ELR (cell line): ENCODE data around the gene CDK17.
"Not testable (repeated sequence)": the region's sequence is repeated elsewhere in the genome, so short reads cannot be mapped to it uniquely, and the experiment has no call there.

Source experiments
- DNase-seq: peaks from one replicate; pipeline ENCODE4 v3.0.0-alpha.2; 2015; ENCODE audit warnings: low read depth

The CDK17 gene

DNA sequence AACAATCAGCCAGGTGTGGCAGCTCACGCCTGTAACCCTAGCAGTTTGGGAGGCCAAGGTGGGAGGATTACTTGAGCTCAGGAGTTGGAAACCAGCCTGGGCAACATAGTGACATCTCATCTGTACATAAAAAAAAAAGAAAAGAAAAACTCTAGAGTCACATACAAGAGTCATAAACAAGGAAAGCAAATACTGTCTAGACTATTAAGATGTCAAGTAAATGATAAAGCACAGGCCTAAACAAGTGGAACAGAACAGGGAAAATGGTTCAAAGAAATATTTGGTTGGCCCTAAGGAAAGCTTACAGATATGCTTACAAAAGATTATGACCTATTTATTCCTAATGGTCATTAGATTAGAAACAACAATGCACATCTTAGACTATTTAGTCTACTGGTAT is 12.3 kb downstream of the CDK17 start:
- no peak for DNase-seq

DNA sequence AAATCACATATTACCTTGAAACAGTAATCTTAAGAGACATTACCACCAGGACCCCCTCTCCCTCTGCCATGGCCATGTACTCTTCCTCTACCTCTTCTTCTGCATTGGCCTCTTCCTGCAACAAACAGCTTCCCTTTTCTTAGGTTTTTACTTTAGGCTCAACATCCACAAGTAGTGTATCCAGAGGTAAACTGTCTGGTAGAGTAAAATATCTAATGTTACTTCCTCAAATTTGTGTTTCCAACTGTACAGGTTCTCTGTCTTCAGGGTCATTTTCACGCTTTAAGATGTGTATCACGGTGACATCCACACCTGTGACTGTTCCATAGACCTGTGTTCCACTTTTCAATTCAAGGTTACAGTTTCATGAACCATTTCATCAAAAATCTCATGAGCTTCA is 13.4 kb downstream of the CDK17 start:
- DNase-seq, result no peak

DNA sequence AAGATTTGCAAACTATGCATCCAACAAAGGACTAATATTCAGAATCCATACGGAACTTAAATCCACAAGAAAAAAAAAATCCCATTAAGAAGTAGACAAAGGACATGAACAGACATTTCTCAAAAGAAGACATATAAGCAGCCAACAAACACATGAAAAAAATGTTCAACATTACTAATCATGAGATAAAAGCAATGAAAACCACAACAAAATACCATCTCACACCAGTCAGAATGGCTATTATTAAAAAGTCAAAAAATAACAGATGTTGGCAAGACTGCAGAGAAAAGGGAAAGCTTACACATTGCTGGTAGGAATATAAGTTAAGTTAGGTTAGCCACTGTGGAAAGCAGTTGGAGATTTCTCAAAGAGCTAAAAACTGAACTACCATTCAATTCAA is 16.2 kb downstream of the CDK17 start:
- DNase-seq, result peak; percentile 52

DNA sequence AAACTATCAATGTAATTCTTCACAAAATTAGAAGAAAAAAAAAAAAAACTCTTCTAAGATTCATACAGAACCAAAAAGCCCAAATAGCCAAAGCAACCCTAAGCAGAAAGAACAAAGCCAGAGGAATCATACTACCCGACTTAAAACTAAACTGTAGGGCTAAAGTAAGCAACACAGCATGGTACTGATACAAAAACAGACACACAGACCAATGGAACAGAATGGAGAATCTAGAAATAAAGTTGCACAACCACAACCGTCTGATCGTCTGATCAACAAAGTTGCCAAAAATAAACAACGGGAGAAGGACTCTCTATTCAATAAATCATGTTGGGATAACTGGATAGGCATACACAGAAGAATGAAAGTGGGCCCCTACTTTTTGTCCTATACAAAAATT is 16.9 kb downstream of the CDK17 start:
- no peak for DNase-seq

DNA sequence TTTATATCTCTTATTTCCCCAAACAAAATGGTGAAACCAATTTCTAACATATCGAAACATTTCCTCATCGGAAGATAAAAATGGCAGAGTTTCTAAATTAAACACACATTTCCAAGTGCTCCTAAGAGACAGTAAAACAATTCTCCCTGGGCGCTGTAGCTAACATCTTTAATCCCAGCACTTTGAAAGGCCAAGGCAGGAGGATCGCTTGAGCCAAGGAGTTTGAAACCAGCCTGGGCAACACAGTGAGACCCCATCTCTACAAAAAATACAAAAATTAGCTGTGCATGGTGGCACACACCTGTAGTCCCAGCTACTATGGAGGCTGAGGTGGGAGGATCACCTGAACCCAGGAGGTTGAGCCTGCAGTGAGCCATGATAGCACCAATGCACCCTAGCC is 20.5 kb downstream of the CDK17 start:
- not testable (repeated sequence) for DNase-seq

DNA sequence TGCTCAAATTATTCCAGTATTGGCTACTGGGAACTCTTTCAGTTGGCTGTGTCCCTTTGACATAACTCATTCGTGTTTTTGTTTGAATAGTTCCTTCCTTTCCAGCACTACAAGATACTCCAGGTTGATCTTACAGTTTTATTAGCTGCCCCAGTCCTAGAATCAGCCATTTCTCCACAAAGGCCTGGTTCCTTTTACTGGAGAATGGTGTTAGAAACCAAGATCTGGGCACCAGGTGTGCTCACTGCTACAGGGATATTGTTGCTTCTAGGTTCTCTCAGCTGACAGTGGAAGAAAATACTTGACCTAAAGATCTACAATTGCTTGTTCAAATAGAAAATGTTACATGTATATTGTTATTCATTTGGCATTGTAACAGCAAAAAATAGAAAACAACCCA is 21.9 kb downstream of the CDK17 start:
- no peak for DNase-seq

DNA sequence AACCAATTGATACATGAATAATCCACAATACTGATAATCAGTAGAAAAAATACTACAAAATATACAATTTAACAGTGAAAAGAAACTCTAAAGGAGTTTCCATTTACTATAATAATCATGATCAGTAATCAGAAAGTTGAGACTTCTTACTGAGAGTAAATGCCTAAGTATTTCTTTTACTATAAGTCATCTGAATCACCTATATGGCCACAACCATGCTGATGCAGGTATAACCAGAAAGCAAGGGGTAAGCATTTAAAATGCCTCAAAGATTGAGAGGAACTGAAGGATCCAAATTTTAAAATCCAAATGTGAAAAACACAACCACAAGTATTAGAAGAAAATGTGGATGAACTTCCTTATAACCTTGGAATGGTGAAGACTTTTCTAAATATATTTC is 23.4 kb downstream of the CDK17 start:
- no peak for DNase-seq

DNA sequence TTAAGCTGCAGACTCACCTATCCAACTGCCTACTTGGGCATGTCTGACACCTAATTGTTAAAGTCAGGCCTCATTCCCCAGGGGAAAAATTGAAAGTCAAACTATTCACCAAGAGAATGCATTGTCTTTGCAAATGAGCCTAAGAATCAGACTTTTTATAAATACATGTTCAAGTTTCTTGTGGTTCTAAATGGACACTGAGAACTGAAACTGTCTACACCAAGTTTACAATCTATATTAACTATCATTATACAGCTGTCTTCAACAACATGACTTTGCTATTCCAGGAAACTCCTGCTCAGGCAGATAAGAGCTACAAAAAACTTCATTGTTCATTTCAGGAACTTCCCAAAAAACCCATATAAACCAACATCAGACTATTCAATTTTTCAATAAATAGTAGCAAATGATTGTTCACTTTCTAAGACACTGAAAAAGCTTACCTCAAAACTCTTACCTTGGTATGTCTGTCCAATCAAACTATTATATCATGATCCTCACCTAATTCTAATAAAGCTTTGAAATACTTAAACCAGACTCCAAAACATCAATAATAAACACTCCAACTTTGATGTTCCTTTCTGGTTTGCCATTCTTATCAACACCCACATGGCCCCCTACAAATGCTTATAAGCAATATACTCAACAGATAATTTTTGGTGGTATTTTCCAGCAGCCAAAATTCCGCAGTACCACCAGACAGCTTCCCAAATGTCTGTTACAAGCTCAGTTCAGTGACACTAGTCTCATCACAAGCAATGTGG is 24.2 kb downstream of the CDK17 start:
- DNase-seq, result no peak

DNA sequence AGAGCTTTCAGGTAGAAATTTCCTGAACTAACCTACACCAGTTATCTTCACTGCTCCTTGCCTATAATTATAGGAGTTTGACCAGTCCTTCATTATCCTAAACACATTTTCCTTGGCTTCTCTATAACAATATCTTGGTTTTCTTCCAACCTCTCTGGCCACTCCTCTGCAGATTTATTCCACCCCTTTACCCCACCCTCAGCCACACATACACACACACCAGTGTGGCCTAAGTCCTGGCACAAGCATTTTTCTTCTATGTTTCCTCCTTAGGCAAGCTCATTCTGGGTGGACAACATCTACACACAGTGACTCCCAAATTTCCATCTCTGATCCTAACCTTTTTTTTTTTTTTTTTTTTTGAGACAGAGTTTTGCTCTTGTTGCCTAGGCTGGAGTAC is 25.1 kb downstream of the CDK17 start:
- no peak for DNase-seq

DNA sequence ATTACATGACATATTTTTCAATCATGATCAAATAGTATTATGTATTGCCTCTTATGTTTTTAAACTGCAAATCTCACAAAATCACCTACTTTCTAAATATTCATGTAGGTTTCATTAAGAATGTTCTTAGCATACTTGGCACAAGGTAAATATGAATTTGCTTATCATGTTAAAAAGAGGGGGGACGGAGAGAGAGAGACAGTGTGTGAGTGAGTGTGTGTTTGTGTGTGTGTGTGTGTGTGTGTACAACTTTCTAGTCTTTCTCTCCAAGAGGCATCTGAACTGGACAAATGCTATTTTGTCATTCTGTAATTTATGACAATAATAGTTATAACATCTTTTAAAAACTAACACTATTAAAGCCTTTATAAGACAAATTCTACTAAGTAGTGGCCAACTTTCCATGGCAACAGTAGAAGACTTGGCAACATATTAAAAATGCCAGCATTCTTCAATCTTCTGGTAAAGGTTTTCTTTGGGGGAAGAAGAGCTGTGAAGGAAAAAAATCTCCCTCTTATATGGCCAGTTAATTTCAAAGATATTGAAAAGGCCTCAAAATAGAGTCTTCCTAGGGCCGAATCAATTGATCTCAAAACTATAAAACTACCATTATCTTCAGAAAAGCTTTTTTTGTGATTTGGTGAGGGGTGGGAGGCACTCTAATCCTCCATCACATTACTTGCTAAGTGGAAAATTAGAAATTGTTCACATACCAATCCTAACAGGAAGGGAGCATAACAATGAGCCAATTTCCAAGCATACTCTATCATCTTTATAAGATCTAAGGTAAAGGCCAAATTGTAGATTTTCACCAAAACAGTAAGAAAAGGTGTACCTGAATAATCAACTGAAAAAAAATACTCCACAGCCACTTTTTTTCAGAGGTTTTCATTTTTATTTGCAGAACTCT is 28.2 kb downstream of the CDK17 start:
- DNase-seq, result no peak

DNA sequence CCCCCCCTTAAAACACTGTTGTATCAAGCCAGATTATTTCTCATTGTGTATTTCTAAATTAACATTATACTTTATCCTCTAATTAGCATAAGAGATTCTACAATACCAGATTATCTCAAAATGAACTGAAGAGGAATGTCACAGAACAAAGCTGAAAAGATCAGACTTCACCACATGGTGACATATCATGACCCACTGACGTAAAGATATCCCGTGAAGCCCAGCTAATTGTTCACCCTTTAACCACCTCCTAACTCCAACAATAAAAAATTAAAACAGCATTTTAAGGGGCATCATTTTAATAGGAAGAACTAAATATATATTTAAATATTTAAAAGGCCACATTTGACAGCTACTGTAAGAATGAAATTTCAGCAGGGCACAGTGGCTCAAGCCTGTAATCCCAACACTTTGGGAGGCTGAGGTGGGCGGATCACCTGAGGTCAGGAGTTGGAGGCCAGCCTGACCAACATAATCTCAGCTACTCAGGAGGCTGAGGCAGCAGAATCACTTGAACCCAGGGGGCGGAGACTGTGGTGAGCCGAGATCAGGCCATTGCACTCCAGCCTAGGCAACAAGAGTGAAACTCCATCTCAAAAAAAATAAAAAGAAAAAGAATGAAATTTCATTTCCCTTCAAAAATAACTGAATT is 29.0 kb downstream of the CDK17 start:
- no peak for DNase-seq

DNA sequence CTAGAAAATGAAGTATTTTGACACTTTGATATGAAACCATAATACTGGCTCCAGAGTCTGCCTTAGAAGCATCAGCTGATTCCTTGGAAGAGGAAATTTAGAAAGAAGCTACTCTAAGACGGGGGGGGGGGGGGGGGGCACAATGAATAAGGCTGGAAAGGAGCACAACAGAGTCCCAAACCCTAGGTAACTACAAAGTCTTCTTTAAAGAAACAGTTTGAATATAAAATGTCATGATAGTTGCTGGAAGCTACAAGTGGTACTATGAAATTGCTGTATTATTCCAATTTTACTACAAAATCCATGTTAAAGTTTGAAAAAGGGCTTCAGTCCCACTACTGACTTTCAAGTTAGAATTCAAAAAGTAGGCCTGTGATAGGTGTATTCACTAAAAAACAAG is 31.6 kb downstream of the CDK17 start:
- DNase-seq, result no peak

DNA sequence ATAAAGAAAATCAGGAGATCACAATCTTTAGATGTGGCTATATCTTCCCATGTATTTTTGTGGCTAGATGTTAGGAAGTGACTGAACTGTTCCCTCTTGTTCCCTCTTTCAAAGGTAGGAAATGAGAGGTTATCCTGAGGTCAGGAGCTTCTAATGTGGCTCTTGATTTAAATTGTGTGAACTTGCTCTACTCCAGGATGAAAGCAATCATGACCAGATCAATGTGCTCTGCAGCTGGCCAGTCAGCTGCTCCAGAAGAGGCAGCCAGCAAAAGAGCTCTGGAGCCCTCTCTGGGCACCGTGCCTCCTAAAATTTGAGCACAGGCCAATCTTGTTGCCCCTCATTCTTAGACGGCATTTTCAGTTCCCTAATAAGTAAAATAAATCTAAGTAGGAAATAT is 32.0 kb downstream of the CDK17 start:
- DNase-seq, result no peak

DNA sequence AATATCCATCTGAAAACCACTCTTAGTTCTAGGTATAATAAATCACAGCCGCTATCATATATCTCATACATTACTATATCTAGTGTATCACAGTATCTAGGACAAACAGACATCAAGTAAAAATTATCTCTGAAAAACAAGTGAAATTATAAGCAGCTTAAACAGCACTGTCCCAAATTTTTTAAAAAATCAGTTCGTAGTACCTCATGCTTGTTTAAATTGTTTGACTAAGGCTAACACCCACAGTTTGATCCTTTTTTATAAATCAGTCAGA is 33.9 kb downstream of the CDK17 start:
- DNase-seq, result no peak

DNA sequence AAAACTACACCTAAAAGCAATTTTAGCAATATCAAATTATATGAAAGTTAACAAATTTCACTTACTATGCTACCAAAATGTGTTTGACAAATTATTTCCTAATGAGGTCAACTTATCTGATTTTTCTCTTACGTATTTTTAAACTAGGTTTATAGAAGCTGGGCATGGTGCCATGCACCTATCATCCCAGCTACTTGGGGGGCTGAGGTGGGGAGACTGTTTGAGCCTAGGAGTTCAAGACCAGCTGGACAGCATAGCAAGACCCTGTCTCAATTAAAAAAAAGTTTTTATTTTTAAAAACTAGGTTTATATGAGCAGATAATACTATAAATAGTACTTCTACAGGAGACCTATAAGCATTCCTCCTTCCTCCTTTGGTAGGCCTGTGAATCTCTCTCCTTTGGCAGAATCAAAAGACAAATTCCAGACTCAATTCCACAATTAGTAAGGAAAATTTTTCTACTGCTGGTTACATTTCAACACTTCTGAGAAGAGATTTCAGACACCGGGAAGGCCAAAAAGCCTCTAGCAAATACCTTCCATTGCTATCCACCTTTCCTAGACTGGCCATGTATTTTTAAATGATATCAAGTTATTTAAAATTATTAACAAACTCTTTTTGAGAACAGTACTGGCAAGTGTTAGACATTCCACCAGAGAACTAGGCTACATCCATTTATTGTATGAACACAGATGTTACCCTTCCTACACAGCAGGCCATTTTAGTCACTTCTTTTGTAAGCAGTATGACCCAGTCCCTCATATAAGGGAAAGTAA is 34.4 kb downstream of the CDK17 start:
- DNase-seq, result no peak

DNA sequence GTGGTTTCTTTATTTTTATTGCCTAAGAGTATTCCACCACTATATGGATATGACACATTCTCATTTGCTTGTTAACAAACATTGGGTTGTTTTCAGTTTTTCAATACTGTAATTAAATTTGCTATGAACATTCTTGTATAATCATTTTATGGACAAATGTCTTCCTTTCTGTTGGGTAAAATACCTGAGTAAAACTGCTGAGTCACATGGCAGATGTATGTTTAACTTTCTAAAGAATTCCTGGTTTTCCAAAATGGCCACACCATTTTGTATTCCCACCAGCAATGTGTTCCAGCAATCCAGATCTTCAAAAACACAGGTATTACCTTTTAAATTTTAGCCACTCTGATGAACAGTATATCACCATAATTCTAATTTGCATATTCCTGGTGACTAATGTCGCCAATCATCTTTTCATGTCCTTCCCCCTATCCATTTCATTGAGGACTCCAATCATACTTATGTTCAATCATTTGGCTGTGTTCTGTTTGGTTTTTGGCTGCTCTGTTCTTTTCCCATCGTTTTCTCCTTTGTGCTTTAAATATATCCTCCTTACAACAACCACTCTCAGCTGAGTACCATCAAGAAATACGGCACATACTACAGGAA is 36.0 kb downstream of the CDK17 start:
- no peak for DNase-seq

DNA sequence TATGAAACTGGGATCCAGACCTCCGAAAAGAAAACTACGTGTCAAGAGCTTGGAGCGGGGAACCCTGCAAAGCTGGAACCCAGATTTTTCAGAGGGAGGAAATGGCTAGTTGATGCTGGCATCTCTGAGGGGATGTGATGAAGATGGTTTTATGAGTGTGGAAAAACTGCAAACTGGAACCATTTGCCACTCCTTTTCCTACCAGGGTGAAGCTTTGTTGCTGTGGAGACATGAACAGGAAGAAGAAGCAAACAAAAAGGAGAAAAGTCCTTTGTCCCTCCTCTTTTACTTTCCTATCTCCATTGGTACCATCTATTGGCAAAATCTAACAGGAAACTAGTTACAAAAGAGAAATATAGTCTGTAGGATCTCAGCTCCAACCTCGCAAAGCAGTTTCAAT is 39.2 kb downstream of the CDK17 start:
- no peak for DNase-seq

DNA sequence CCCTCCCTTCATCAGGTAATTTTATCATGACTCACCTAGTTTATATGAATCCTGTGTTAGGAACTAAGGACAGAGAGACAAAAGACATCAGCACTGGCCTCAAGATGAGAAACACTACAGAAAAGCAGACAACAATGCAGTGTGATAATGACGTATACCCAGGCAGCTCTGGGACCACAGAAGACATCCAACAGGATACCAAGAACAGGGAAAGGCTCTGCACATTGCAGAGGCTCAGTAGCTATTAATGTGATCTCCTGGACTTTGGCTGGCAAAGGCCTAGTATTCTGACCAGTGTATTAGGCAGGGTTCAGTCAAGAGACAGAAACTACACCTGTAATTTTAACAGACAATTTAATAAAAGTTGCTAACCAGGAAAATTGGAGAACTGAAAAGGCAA is 39.7 kb downstream of the CDK17 start:
- no peak for DNase-seq

DNA sequence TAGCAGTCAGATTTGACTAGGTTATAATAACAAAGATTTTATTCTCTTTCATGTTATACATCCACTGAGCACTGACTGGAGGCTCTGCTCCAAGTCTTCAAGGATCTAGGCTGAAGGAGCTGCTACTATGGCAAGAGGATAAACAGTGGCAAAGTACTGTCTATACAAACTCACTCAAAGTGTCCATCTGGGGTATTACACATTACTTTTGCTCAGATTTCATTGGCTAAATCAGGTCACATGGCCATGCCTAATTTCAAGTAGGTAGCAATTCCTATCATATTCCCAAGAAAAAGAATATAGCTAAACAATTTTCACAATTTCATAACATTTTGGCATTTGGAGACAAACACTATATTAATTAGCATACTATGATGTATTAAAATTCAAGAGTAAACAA is 40.9 kb downstream of the CDK17 start:
- peak; percentile 47 for DNase-seq

DNA sequence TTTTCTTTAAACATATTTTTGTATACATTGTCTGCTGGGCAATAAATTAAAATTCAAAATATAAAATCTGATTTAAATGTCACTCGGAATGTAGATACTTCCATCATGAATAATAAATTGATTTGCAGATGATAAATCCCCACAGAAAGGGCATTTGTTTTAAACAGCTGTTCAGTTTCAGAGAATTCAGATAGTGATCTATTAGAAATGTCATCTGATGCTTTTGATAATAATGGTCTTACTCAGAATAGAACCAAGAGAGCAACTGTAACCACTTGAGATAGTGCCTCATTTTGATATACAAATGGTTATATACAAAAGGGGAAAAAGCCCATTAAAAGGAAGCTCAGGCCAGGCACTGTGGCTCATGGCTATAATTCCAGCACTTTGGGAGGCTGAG is 43.4 kb downstream of the CDK17 start:
- no peak for DNase-seq

DNA sequence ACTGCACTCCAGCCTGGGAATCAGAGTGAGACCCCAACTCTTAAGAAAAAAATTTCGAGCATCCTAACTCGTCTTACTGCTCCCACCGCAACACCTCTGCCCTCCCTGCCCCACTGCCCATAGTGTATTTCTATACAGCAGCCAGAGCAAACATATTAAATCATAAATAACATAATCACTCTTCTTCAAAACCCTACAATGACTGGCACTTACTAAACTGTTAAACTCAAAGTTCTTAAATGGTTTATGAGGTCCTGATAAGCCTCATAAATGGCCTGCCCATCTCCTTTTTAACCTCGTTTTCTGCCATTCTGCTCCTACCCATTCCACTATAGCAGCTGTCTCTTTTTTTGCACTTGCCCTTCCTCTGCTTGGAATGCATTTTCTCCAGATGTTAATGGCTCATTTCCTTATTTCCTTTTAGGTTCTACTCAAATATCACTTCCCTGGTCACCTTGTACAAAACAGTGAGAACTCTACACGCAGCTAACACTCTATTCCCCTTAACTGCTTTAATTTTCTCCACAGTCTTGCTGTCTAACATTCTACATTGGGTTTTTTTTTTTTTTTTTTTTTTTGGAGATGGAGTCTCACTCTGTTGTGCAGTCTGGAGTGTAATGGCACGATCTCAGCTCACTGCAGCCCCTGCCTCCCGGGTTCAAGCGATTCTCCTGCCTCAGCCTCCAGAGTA is 45.2 kb downstream of the CDK17 start:
- DNase-seq, result no peak
